ENCODE results near the gene MACROD2.

- no peak for TF ChIP-seq EZH2 (IDR thresholded peaks at IDR 0.05; ENCODE audit: insufficient read depth, low read length)
- TF ChIP-seq, protein P1, sequence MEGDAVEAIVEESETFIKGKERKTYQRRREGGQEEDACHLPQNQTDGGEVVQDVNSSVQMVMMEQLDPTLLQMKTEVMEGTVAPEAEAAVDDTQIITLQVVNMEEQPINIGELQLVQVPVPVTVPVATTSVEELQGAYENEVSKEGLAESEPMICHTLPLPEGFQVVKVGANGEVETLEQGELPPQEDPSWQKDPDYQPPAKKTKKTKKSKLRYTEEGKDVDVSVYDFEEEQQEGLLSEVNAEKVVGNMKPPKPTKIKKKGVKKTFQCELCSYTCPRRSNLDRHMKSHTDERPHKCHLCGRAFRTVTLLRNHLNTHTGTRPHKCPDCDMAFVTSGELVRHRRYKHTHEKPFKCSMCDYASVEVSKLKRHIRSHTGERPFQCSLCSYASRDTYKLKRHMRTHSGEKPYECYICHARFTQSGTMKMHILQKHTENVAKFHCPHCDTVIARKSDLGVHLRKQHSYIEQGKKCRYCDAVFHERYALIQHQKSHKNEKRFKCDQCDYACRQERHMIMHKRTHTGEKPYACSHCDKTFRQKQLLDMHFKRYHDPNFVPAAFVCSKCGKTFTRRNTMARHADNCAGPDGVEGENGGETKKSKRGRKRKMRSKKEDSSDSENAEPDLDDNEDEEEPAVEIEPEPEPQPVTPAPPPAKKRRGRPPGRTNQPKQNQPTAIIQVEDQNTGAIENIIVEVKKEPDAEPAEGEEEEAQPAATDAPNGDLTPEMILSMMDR (IDR thresholded peaks at IDR 0.05; ENCODE audit: insufficient read depth, low read depth, low read length), result no peak
Measured at GRCh38 chr20:14341801-14342200, 346.5 kb downstream of the MACROD2 start.
